GM10266 (cell line): ENCODE results near the gene SNX15.
A peak's percentile ranks its signal among the peaks of the same experiment; 100 is the strongest.
"Not testable (repeated sequence)": the region's sequence is repeated elsewhere in the genome, so short reads cannot be mapped to it uniquely, and the experiment has no call there.

Experiments
- DNase-seq: peaks from one replicate; pipeline ENCODE4 v3.0.0; 2012; ENCODE audit errors: extremely low spot score
- CTCF ChIP-seq: IDR thresholded peaks from 2 replicates; pipeline ENCODE4 v1.5.1; 2012; ENCODE audit warnings: mild to moderate bottlenecking, low read depth; ENCODE audit not compliant: control insufficient read depth, insufficient read depth; ENCODE audit errors: missing control alignments

Gene SNX15

GRCh38 chr11:64996710-64997380 lies 30.4 kb upstream of the SNX15 start, which contains the start of gene BATF2:
Gene BATF2 (minus strand): TSS chr11:64996971. CDS start chr11:64996914, 57 bp downstream.
- peak; percentile 33 for TF ChIP-seq CTCF
- DNase-seq, result peak; percentile 57

GRCh38 chr11:64998141-64998540 lies 29.1 kb upstream of the SNX15 start:
- TF ChIP-seq CTCF, result no peak
- no peak for DNase-seq

- no peak for DNase-seq
These were observed 28.4 kb upstream of the SNX15 start for GRCh38 chr11:64998690-64999431.

GRCh38 chr11:64999478-64999877 lies 27.8 kb upstream of the SNX15 start:
- no peak for TF ChIP-seq CTCF
- no peak for DNase-seq

More at GRCh38 chr11:64998690-64999431, 28.4 kb upstream of the SNX15 start:
- no peak for TF ChIP-seq CTCF

- no peak for TF ChIP-seq CTCF
- DNase-seq, result no peak
These were observed 24.5 kb upstream of the SNX15 start for GRCh38 chr11:65002706-65003105.

GRCh38 chr11:65003282-65003681 lies 24.0 kb upstream of the SNX15 start:
- DNase-seq, result no peak
- no peak for TF ChIP-seq CTCF

- DNase-seq, result not testable (repeated sequence)
These were observed 23.3 kb upstream of the SNX15 start for GRCh38 chr11:65003968-65004367.
